ENCODE data around the gene GALNTL6. TPM values are rescaled to one million over a fixed set of nuclear protein-coding genes. Genes with fewer than 3 reads are reported as not detected.

Gene GALNTL6
- total RNA-seq, 4 donors from 2014 or later = 0.30 to 1.3 (median 0.60) TPM

DNA sequence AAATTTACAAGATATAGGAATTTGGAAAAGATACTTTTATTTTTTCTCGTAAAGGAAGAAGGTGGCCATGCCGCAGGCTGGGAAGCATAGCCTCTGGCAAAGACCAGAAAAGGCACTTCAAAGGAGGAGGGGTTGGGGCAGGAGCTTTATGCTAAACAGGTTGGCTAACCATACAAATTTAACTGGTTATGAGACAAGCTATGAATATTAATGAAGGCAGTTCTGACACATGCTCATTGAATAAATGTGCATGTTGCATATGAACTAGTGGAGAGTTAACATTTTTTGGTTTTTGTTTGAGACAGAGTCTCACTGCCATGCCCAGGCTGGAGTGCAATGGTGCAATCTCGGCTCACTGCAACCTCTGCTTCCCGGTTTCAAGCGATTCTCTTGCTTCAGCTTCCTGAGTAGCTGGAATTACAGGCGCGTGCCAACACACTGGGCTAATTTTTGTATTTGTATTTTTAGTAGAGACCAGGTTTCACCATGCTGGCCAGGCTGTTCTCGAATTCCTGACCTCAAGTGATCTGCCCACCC lies 36.5 kb downstream of the GALNTL6 start:
- no peak for DNase-seq (ENCODE audit: low spot score in 2 of 2)
- H3K4me3 ChIP-seq (ENCODE audit: low read depth, poor library complexity, severe bottlenecking) = no peak overlapping the region
- TF ChIP-seq CTCF (IDR thresholded peaks at IDR 0.05) = no peak
- no peak for TF ChIP-seq POLR2A (IDR thresholded peaks at IDR 0.05)
- 82 to 86% methylated on average over 8 of the region's 8 CpGs for WGBS, 2 donors
- intact Hi-C loops (cut with DNase I; ENCODE audit: low total_unique reads) = no loop called here

GRCh38 chr4:171851295-171851694 lies 38.1 kb downstream of the GALNTL6 start:
- no peak for DNase-seq (ENCODE audit: low spot score in 2 of 2)
- TF ChIP-seq POLR2A (IDR thresholded peaks at IDR 0.05) = no peak
- no peak for TF ChIP-seq CTCF (IDR thresholded peaks at IDR 0.05)
- intact Hi-C loops (cut with DNase I; ENCODE audit: low total_unique reads) = no loop called here
- H3K4me3 ChIP-seq (ENCODE audit: low read depth, poor library complexity, severe bottlenecking) = no peak overlapping the region

DNA sequence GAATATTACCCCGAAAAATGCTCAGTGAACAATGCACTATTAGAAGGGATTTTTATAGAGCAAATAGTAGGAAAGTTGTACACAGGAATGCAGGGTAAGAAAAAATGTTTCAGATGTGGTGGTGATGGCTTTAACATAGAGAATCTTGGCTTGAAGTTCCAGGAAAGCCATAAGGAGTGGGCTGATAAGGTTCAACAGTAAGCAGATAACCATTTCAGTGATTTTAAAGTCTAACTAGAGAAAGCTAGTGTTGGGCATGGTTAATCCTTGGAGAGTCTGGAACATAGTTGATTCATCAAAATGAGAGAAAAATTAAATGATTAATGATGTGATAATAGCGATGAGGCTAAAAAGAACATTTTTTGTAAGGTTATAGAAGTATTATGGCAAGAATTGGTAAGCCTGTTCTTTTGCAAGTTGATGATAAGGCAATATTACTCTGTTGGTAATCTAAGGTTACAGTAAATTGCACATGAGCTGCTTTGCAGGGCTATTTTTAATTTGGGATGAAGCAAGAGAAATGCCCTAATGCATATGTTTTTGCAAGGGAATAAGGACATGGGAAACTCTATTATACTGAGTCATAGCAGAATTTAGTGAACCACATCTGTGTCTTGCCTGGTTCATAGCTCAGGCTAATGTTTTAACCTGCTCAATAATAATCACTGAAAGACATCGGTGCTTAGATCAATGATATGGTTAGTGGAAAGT lies 44.3 kb downstream of the GALNTL6 start:
- WGBS, 2 donors = 83 to 84% methylated on average over 3 of the region's 3 CpGs
- TF ChIP-seq POLR2A (IDR thresholded peaks at IDR 0.05) (no peak), CTCF (IDR thresholded peaks at IDR 0.05) (no peak)
- H3K4me3 ChIP-seq (ENCODE audit: low read depth, poor library complexity, severe bottlenecking) = no peak overlapping the region
- DNase-seq (ENCODE audit: low spot score in 2 of 2) = no peak
- intact Hi-C loops (cut with DNase I; ENCODE audit: low total_unique reads) = no loop called here

DNA sequence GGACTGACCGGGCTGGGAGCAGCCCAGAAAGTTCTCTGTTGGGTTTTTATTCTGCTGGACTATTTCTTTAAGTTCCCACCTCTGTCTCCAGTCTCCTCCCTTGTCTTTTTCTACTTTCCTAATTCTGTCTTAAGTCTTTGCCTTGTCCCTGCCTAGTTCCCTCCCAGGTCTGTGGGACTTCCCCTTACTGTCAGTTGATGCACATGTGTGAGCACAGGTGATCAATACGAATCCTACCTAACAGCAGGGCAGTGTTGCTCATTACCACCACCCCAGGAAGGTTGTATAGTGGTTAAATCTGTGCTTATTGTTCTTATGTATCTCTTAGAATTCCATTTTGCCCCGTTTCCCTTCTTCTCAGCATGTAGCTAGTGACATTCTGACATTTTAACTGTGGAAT lies 62.1 kb downstream of the GALNTL6 start:
- intact Hi-C loops (cut with DNase I; ENCODE audit: low total_unique reads) = no loop called here
- H3K4me3 ChIP-seq (ENCODE audit: low read depth, poor library complexity, severe bottlenecking) = no peak overlapping the region
- WGBS, 2 donors = 69 to 73% methylated on average over 3 of the region's 3 CpGs
- no peak for DNase-seq (ENCODE audit: low spot score in 2 of 2)
- TF ChIP-seq POLR2A (IDR thresholded peaks at IDR 0.05) (no peak), CTCF (IDR thresholded peaks at IDR 0.05) (no peak)

GRCh38 chr4:171876636-171877035 lies 63.4 kb downstream of the GALNTL6 start:
- 52 to 54% methylated on average over 4 of the region's 4 CpGs for WGBS, 2 donors
- no peak overlapping the region for H3K4me3 ChIP-seq (ENCODE audit: low read depth, poor library complexity, severe bottlenecking)
- no peak for DNase-seq (ENCODE audit: low spot score in 2 of 2)
- intact Hi-C loops (cut with DNase I; ENCODE audit: low total_unique reads) = no loop called here
- TF ChIP-seq CTCF (IDR thresholded peaks at IDR 0.05) = no peak

DNA sequence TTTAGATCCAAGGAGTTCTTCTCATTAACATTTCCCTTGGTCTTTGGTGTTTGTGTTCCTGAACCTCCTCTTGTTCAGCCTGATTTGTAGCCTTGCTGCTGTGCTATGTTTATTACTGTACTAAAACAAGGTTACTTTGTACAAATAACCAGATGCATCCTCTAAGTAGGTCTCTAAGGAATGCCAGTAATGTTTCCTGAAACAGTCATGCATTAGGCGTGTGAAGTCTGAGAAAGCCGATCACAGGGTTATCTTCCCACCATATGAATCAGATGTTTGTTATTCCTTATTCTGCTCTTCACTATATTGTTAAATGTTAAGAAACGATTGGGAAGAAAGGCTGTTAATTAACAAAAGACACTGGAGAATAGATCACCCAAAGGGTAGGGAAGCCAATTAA lies 66.9 kb downstream of the GALNTL6 start:
- no peak for DNase-seq (ENCODE audit: low spot score in 2 of 2)
- 39 to 50% methylated on average over 3 of the region's 3 CpGs for WGBS, 2 donors
- intact Hi-C loops (cut with DNase I; ENCODE audit: low total_unique reads) = no loop called here
- TF ChIP-seq CTCF (IDR thresholded peaks at IDR 0.05) = no peak
- TF ChIP-seq POLR2A (IDR thresholded peaks at IDR 0.05) = no peak
- no peak overlapping the region for H3K4me3 ChIP-seq (ENCODE audit: low read depth, poor library complexity, severe bottlenecking)

Data from lower leg skin (tissue), 4 donors.